Measurements from ENCODE around the gene FAM78B. TPM values are rescaled to one million over a fixed set of nuclear protein-coding genes. Genes with fewer than 3 reads are reported as not detected.

FAM78B gene
- total RNA-seq, 1 experiment from 2014 or later: 0.41 TPM

GRCh38 chr1:166145499-166145898 is 21.3 kb downstream of the FAM78B start:
- Histone ChIP-seq H3K4me1 (ENCODE audit: control insufficient read depth, insufficient read depth, low read length) (no peaks in the 10 kb centered on the region), H3K27ac (ENCODE audit: low read length) (no peak overlapping the region), H3K27me3 (ENCODE audit: control insufficient read depth, insufficient read depth, low read length) (no peaks in the 10 kb centered on the region), H3K36me3 (ENCODE audit: control insufficient read depth, insufficient read depth, low read length) (no peaks in the 10 kb centered on the region), H3K4me3 (ENCODE audit: low read depth in 2 of 2, low read length in 2 of 2) (no peak overlapping the region), H3K9me3 (ENCODE audit: control insufficient read depth, insufficient read depth, low read depth, low read length) (no peaks in the 10 kb centered on the region)
- intact Hi-C loops (cut with micrococcal nuclease; ENCODE audit: unreplicated experiment) (no loop called here), in situ Hi-C loops (cut with HindIII; ENCODE audit: low pct_unique_long_range_greater_than_20kb, low sequenced_read_pairs) (no loop called here)
- no TSS peak for BruUV-seq (replicated peaks)
- no peak for ATAC-seq
- no peak for DNase-seq (ENCODE audit: low read depth, low spot score)
- POLR2A ChIA-PET: no interaction called here
- TF ChIP-seq TCF7L2 (IDR thresholded peaks at IDR 0.05; ENCODE audit: low read depth, low read length) (no peak), REST (IDR thresholded peaks at IDR 0.05; ENCODE audit: insufficient read depth in 1 of 2, low read depth in 2 of 2, low read length in 1 of 2) (no peak), CTCF (IDR thresholded peaks at IDR 0.05) (no peak), SIN3A (IDR thresholded peaks at IDR 0.05; ENCODE audit: borderline replicate concordance, insufficient read depth, low read depth, low read length) (no peak), POLR2AphosphoS5 (IDR thresholded peaks at IDR 0.05; ENCODE audit: low read depth, low read length) (no peak)
- CTCF ChIA-PET: no interaction called here

- Histone ChIP-seq H3K4me1 (ENCODE audit: control insufficient read depth, insufficient read depth, low read length) (no peaks in the 10 kb centered on the region), H3K4me3 (ENCODE audit: low read depth in 2 of 2, low read length in 2 of 2) (no peak overlapping the region), H3K27ac (ENCODE audit: low read length) (no peak overlapping the region), H3K9me3 (ENCODE audit: control insufficient read depth, insufficient read depth, low read depth, low read length) (no peaks in the 10 kb centered on the region), H3K27me3 (ENCODE audit: control insufficient read depth, insufficient read depth, low read length) (no peaks in the 10 kb centered on the region), H3K36me3 (ENCODE audit: control insufficient read depth, insufficient read depth, low read length) (no peaks in the 10 kb centered on the region)
- TF ChIP-seq SIN3A (IDR thresholded peaks at IDR 0.05; ENCODE audit: borderline replicate concordance, insufficient read depth, low read depth, low read length): no peak
- TF ChIP-seq REST (IDR thresholded peaks at IDR 0.05; ENCODE audit: insufficient read depth in 1 of 2, low read depth in 2 of 2, low read length in 1 of 2): no peak
- TF ChIP-seq CTCF (IDR thresholded peaks at IDR 0.05): no peak
- no peak for TF ChIP-seq POLR2AphosphoS5 (IDR thresholded peaks at IDR 0.05; ENCODE audit: low read depth, low read length)
- no peak for TF ChIP-seq TCF7L2 (IDR thresholded peaks at IDR 0.05; ENCODE audit: low read depth, low read length)
- DNase-seq (ENCODE audit: low read depth, low spot score) (no peak), ATAC-seq (no peak)
- POLR2A ChIA-PET: no interaction called here
- CTCF ChIA-PET: no interaction called here
- no TSS peak for BruUV-seq (replicated peaks)
- in situ Hi-C loops (cut with HindIII; ENCODE audit: low pct_unique_long_range_greater_than_20kb, low sequenced_read_pairs): no loop called here
- intact Hi-C loops (cut with micrococcal nuclease; ENCODE audit: unreplicated experiment): no loop called here
Observed at GRCh38 chr1:166141969-166142368, 24.8 kb downstream of the FAM78B start.
